GM12873 (cell line): ENCODE measurements around the gene SGF29.

Source experiments
- TF ChIP-seq, protein P1 (sequence below): IDR thresholded peaks from 2 replicates; pipeline ENCODE4 v1.5.1; 2012; ENCODE audit warnings: low read depth, mild to moderate bottlenecking, moderate library complexity, low read length, control low read depth; ENCODE audit not compliant: insufficient read depth; ENCODE audit errors: missing control alignments

SGF29 gene

DNA sequence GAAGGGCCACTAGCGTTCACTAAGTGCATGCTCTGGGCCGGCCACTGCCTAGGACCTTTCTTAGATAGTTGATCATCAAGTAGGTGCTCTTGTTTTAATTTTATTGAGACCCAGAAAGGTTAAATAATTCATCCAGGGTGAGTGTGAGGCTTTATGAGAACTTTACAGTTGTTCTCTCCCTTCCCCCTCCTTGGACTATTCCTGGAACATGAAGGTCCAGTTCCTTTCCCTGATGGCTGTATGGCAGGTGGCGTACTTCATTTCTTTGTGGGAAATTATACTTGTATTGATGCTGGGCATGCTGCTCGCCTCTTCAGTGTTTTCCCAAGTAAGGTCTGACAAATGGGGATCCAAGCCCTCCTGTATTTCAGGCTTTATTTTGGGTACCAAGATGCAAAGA, 8.5 kb downstream of the SGF29 start:
- TF ChIP-seq, protein P1, sequence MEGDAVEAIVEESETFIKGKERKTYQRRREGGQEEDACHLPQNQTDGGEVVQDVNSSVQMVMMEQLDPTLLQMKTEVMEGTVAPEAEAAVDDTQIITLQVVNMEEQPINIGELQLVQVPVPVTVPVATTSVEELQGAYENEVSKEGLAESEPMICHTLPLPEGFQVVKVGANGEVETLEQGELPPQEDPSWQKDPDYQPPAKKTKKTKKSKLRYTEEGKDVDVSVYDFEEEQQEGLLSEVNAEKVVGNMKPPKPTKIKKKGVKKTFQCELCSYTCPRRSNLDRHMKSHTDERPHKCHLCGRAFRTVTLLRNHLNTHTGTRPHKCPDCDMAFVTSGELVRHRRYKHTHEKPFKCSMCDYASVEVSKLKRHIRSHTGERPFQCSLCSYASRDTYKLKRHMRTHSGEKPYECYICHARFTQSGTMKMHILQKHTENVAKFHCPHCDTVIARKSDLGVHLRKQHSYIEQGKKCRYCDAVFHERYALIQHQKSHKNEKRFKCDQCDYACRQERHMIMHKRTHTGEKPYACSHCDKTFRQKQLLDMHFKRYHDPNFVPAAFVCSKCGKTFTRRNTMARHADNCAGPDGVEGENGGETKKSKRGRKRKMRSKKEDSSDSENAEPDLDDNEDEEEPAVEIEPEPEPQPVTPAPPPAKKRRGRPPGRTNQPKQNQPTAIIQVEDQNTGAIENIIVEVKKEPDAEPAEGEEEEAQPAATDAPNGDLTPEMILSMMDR, result no peak

DNA sequence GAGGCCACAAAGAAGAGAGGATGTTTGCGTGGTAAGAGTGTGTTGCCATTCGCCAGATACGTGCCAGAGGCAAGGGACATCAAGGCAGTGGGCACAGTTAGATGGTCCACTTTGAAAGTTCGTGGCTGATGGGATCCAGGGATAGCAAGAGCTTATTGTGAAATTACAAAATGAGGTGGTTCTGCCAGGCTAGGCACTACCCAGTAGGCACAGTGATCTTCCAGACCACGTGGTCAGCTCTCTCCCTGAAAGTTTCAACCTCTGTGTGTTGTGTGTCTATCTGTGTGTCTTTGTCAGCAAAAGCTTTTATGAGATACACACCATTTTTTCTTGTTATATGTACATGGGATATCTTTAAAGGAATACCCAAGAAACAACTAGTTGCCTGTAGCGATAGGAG, 9.5 kb downstream of the SGF29 start:
- TF ChIP-seq, protein P1, result no peak

DNA sequence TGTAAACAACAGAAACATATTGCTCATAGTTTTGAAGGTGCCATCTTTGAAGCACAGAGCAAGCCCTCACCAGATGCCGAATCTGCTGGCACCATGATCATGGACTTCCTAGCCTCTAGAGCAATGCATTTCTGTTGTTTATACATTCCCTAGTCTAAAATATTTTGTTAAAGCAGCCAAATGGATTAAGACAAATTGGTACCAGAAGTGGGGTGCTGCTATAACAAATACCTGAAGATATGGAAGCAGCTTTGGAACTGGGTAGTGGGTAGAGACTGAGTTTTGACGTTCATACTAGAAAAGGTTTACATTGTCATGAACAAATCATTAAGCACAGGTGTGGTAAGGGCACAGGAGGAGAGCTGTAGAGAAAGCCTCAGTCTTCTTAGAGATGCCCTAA, 13.6 kb downstream of the SGF29 start:
- TF ChIP-seq, protein P1, result no peak

DNA sequence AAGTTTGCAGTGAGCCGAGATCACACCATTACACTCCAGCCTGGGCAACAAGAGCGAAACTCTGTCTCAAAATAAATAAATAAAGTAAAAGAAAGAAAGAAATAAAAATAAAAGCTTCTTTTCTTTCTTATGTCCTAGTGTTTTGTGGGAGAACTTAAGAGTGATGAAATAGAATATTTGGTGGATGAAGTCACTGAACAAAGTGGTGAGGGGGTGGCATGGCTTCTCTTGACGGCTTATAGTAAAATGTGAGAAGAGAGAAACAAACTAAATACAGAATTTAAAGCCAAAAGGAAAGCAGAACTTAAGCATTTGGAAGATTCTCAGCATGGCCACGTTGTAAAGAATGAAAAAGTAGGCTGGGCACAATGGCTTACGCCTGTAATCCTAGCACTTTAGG, 15.3 kb downstream of the SGF29 start:
- TF ChIP-seq, protein P1, result no peak

DNA sequence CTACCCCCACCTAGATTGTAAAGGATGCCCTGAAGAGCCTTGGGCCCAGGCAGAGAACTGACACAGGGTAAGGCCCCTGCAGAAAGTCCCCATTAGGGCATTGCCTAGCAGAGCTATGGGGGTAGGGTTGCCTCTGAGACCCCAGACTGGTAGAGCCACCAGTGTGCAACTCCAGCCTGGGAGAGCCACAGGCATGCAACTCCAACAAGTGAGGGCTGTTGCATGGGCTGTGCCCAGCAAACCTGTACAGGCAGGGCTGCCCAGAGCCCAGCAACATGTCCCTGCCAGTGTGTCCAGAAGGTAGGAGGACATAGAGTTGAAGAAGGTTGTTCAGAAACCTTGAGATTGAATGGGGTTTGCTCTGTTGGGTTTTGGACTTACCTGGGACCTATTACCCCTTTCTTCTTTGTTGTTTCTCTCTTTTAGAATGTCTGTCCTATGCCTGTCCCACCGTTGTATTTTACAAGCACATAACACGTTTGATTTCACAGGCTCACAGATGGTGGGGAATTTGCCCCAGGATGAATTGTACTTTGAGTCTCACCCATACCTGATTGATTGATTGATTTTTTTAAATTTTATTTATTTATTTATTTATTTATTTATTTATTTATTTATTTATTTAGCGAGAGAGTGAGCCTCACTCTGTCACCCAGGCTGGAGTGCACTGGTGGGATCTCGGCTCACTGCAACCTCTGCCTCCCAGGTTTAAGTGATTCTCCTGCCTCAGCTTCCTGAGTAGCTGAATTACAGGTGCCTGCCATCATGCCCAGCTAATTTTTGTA, 16.4 kb downstream of the SGF29 start:
- TF ChIP-seq, protein P1, result no peak

DNA sequence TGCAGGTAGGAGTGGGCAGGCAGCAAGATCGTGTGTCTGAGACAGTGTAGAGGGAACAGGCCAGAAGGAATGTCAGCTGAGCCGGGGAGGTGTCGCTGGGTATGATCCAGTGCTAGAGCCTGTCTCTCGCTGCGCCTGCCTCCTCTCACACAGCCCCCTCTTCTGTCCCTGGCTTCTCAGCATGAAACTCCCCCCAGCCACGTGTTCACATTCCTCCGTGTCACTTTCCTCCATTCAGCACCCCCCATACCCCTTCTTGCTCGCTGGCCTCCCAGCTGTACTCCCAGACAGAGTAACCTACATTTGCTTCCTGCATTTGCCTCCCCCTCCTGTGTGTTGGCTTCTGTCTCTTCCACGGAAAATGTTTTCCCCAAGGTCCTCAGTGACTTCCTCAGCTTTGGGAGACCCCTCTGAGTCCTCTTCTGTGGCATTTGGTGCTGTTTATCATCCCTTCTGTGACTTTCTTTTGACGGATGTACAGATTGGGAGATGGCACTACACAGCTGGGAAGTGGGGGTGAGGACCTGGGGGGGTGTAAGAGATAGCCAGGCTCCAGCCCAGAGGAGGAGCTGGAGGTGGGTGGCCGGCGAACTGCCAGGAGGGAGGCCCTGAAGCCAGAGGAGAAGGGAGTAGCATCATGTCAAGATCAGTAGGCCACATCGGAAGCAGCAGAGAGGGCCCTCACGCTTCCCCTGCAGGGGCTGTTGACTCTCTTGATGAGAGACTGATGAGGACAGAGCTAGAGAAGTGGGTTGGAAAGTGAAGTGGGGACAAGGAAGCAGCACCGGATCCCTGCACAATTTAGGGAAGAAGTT, 19.2 kb downstream of the SGF29 start:
- TF ChIP-seq, protein P1, result no peak
